Gastrocnemius medialis (tissue), 4 donors: ENCODE results near the gene GCN1. TPM values are rescaled to one million over a fixed set of nuclear protein-coding genes. Genes with fewer than 3 reads are reported as not detected.
"Not testable (repeated sequence)": the region's sequence is repeated elsewhere in the genome, so short reads cannot be mapped to it uniquely, and the experiment has no call there.

Source experiments
- ATAC-seq, 2 donors: fragments of 150-250 bp; one replicate each; pipeline ENCODE4 v1.9.1; 2016
- DNase-seq, 2 donors: peaks; one replicate each; pipeline ENCODE4 v3.0.0-alpha.2; 2019
- H3K27ac ChIP-seq, 4 donors: fragments of 200-600 bp; sonication (generic); 1 replicate in 1 of 4; 2 replicates in 3 of 4; pipeline ENCODE4 v1.5.1; 2016 to 2018; ENCODE audit warnings: mild to moderate bottlenecking in 2 of 4, moderate library complexity in 1 of 4
- H3K27me3 ChIP-seq, 3 donors: fragments of 200-600 bp; sonication (generic) in 2 of 3; 1 replicate in 1 of 3; 2 replicates in 2 of 3; pipeline versions ENCODE4 v1.5.1 to v1.6.0; 2016 to 2019; ENCODE audit warnings: mild to moderate bottlenecking in 1 of 3, moderate library complexity in 1 of 3
- H3K36me3 ChIP-seq, 2 donors: fragments of 200-600 bp; sonication (generic) in 1 of 2; one replicate each; pipeline ENCODE4 v1.5.1; 2017 to 2018
- H3K4me1 ChIP-seq, 2 donors: fragments of 200-600 bp; sonication (generic) in 1 of 2; one replicate each; pipeline ENCODE4 v1.5.1; 2016 to 2017; ENCODE audit warnings: mild to moderate bottlenecking in 2 of 2
- H3K4me3 ChIP-seq, 4 donors: fragments of 200-600 bp; sonication (generic) in 3 of 4; 1 replicate in 1 of 4; 2 replicates in 3 of 4; pipeline ENCODE4 v1.5.1; 2016 to 2019; ENCODE audit warnings: mild to moderate bottlenecking in 2 of 4
- H3K9me3 ChIP-seq, 3 donors: fragments of 200-600 bp; sonication (generic) in 2 of 3; 1 replicate in 1 of 3; 2 replicates in 2 of 3; pipeline ENCODE4 v1.5.1; 2016 to 2019
- POLR2A ChIP-seq, 2 donors: fragments of 450-650 bp; IDR thresholded peaks; one replicate each; pipeline ENCODE4 v1.6.1; 2017; ENCODE audit warnings: antibody characterized with exemption in 2 of 2, mild to moderate bottlenecking in 2 of 2, moderate library complexity in 2 of 2
- in situ Hi-C, 4 donors: fragments of 200-750 bp; cut with MboI; loops; one replicate each; pipeline versions ENCODE4 v1.15.0 to v1.8.0; 2017; ENCODE audit warnings: low sequenced_read_pairs in 4 of 4
- intact Hi-C: fragments of 100-400 bp; cut with DNase I; formaldehyde crosslinking; loops from one replicate; pipeline ENCODE4 v1.15.1; 2023; ENCODE audit warnings: low total_unique reads
- total RNA-seq, 4 donors: library from RNA; depleted of rRNA; stranded (reverse); fragments of >200 nt; gene quantifications; one replicate each; pipeline versions ENCODE4 v1.1.0 to v1.2.3, GENCODE V29; 2016
- TF ChIP-seq, protein P1 (sequence below), 5 experiments: fragments of 450-650 bp in 3 of 5; fragments of 200-600 bp in 2 of 5; sonication (generic) in 2 of 5; IDR thresholded peaks in 4 of 5; conservative IDR thresholded peaks in 1 of 5; 1 replicate in 4 of 5; 2 replicates in 1 of 5; pipeline ENCODE4 v1.5.1; 2016 to 2019; ENCODE audit warnings: antibody characterized with exemption in 5 of 5, mild to moderate bottlenecking in 3 of 5, moderate library complexity in 3 of 5

The GCN1 gene
- total RNA-seq, 4 donors from 2014 or later = 58.2 to 99.7 (median 87.4) TPM

DNA sequence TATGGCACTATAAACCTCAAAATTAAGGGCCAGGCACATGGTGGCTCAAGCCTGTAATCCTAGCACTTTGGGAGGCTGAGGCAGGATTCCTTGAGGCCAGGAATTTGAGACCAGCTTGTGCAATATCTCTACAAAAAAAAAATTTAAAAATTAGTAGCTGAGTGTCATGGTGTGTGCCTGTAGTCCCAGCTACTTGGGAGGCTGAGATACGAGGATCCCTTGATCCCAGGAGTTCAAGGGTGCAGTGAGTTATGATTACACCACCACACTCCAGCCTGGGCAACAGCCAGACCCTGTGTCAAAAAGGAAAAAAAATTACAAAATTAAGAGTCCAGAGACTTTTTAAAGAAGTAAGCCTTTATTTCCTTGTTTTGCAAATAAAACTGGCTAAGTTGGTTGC, 1.8 kb upstream of the GCN1 start:
- ATAC-seq (no peak), DNase-seq (no peak)
- Histone ChIP-seq H3K27ac (peak overlapping the region; percentile 92 to 97 (median 96)), H3K9me3 (no peaks in the 10 kb centered on the region), H3K36me3 (peaks cover 0 to 35% of the 10 kb centered on the region in 2 donors), H3K4me3 (no peak overlapping the region), H3K27me3 (no peaks in the 10 kb centered on the region), H3K4me1 (peaks cover 37 to 44% of the 10 kb centered on the region in 2 donors)
- in situ Hi-C loops = no loop called here
- TF ChIP-seq POLR2A (IDR thresholded peaks at IDR 0.05) = no peak
- TF ChIP-seq, protein P1, sequence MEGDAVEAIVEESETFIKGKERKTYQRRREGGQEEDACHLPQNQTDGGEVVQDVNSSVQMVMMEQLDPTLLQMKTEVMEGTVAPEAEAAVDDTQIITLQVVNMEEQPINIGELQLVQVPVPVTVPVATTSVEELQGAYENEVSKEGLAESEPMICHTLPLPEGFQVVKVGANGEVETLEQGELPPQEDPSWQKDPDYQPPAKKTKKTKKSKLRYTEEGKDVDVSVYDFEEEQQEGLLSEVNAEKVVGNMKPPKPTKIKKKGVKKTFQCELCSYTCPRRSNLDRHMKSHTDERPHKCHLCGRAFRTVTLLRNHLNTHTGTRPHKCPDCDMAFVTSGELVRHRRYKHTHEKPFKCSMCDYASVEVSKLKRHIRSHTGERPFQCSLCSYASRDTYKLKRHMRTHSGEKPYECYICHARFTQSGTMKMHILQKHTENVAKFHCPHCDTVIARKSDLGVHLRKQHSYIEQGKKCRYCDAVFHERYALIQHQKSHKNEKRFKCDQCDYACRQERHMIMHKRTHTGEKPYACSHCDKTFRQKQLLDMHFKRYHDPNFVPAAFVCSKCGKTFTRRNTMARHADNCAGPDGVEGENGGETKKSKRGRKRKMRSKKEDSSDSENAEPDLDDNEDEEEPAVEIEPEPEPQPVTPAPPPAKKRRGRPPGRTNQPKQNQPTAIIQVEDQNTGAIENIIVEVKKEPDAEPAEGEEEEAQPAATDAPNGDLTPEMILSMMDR (IDR thresholded peaks at IDR 0.05 in 4 of 5, conservative IDR thresholded peaks at IDR 0.05 in 1 of 5) = no peak
- intact Hi-C loops = no loop called here

DNA sequence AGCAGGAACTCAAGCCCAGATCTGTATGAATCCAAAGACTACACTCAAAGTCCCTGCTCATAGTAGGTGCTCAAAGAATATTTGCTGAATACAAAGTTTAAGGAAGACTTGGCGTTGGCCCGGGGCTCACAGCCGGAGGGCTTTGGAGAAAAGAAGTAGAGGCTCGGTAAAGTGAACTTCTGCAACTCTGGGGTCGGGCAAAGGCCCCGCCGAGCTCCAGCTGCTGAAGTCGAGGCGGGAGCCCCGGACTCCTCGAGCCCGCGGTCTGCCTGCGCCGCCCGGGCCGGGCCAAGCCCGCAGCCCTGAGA, 335 bp downstream of the GCN1 start:
- intact Hi-C loops = loop anchor here (5.0 kb wide), 1 partner anchor 77 kb away; the partner anchor contains the start of gene RAB35
- peaks cover 0 to 38% of the 10 kb centered on the region in 2 donors for H3K36me3 ChIP-seq
- H3K9me3 ChIP-seq = no peaks in the 10 kb centered on the region
- TF ChIP-seq POLR2A (IDR thresholded peaks at IDR 0.05) = no peak
- TF ChIP-seq, protein P1 (IDR thresholded peaks at IDR 0.05 in 4 of 5, conservative IDR thresholded peaks at IDR 0.05 in 1 of 5) = no peak
- DNase-seq (no peak), ATAC-seq (peak; percentile 26 to 30)
- peak overlapping the region; percentile 81 to 94 (median 92) for H3K4me3 ChIP-seq
- no peaks in the 10 kb centered on the region for H3K27me3 ChIP-seq
- in situ Hi-C loops = no loop called here
- H3K27ac ChIP-seq = peak overlapping the region; percentile 92 to 97 (median 96)
- peaks cover 25 to 34% of the 10 kb centered on the region in 2 donors for H3K4me1 ChIP-seq

DNA sequence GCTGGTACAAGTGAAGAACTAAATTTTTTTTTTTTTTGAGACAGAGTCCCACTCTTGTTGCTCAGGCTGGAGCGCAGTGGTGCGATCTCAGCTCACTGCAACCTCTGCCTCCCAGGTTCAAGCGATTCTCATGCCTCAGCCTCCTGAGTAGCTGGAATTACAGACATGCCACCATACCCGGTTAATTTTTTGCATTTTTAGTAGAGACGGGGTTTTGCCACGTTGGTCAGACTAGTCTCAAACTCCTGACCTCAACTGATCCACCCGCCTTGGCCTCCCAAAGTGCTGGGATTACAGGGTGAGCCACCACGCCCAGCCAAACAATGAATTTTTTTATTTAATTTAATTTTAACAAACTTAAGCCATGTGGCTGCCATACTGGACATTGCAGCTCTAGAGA, 1.2 kb downstream of the GCN1 start:
- H3K4me1 ChIP-seq = peaks cover 21 to 25% of the 10 kb centered on the region in 2 donors

DNA sequence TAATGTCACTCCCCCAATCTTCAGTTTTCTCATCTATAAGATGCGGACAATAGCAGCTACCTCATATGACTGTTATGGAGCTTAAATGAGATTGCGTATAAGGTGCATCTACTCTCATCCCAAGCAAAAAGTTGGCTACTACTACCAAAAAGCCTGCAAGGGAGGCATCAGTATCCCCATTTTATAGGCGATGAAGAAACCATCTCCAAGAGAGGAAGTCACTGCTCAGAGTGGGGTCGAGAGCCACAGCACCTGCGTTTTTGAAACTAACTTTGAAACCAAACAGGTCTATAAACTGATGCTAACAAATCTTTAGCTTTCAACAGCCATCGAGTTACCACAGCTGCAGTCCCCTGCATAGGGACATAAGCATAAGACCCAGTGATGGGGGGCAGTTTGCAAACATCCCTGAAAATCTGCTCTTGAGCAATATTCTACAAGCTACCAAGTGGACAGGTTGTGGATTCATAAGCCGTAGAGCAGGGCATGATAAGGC, 3.5 kb downstream of the GCN1 start:
- H3K9me3 ChIP-seq = no peaks in the 10 kb centered on the region
- H3K27me3 ChIP-seq = no peaks in the 10 kb centered on the region
- no peak overlapping the region for H3K27ac ChIP-seq
- TF ChIP-seq POLR2A (IDR thresholded peaks at IDR 0.05) = no peak
- TF ChIP-seq, protein P1 (IDR thresholded peaks at IDR 0.05 in 4 of 5, conservative IDR thresholded peaks at IDR 0.05 in 1 of 5) = no peak
- DNase-seq = no peak
- no peak overlapping the region for H3K4me3 ChIP-seq
- intact Hi-C loops = loop anchor here (5.0 kb wide), 1 partner anchor 74 kb away; the partner anchor contains the start of gene RAB35
- peaks cover 0 to 38% of the 10 kb centered on the region in 2 donors for H3K36me3 ChIP-seq
- in situ Hi-C loops = no loop called here
- H3K4me1 ChIP-seq = peaks cover 21 to 25% of the 10 kb centered on the region in 2 donors
- no peak for ATAC-seq

More for the DNA sequence above, 1.2 kb downstream of the GCN1 start:
- H3K27me3 ChIP-seq, ATAC-seq, in situ Hi-C loops, DNase-seq, H3K9me3 ChIP-seq: not testable (repeated sequence)
- H3K27ac ChIP-seq = peak overlapping the region in 3 of 4 donors; percentile 94 to 97 (median 97)
- peaks cover 0 to 38% of the 10 kb centered on the region in 2 donors for H3K36me3 ChIP-seq
- intact Hi-C loops = loop anchor here (5.0 kb wide), 1 partner anchor 76 kb away; the partner anchor contains the start of gene RAB35
- H3K4me3 ChIP-seq = peak overlapping the region; percentile 81 to 94 (median 92)

DNA sequence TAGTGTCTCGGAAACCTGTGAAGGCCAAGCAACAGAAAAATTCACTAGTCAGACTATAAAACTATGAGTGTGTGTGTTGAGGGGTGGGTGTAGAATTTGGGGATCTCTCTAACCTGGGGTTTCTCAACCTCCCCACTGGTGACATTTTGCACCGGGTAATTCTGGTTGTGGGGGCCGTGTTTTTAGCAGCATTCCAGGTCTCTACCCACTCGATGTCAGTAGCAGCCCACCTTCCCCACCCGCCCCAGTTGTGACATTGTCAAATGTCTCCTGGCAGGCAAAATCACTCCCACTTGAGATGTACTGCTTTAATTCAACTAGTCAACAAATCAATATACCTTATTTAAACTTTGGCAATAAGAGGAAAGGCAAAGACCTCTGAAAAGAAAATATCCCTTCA, 4.1 kb downstream of the GCN1 start:
- no peak overlapping the region for H3K4me3 ChIP-seq
- DNase-seq (no peak), ATAC-seq (no peak)
- H3K9me3 ChIP-seq = no peaks in the 10 kb centered on the region
- intact Hi-C loops (loop anchor here (5.0 kb wide), 1 partner anchor 73 kb away; the partner anchor contains the start of gene RAB35), in situ Hi-C loops (no loop called here)
- no peaks in the 10 kb centered on the region for H3K27me3 ChIP-seq
- peaks cover 0 to 45% of the 10 kb centered on the region in 2 donors for H3K36me3 ChIP-seq
- H3K27ac ChIP-seq = no peak overlapping the region
- peaks cover 20% of the 10 kb centered on the region in 2 donors for H3K4me1 ChIP-seq
- TF ChIP-seq, protein P1 (IDR thresholded peaks at IDR 0.05 in 4 of 5, conservative IDR thresholded peaks at IDR 0.05 in 1 of 5) = no peak
- no peak for TF ChIP-seq POLR2A (IDR thresholded peaks at IDR 0.05)
